ENCODE measurements around the gene KCNAB1. TPM values are rescaled to one million over a fixed set of nuclear protein-coding genes. Genes with fewer than 3 reads are reported as not detected.

The KCNAB1 gene
- polyA plus RNA-seq, 1 donor, result 2.5 TPM

DNA sequence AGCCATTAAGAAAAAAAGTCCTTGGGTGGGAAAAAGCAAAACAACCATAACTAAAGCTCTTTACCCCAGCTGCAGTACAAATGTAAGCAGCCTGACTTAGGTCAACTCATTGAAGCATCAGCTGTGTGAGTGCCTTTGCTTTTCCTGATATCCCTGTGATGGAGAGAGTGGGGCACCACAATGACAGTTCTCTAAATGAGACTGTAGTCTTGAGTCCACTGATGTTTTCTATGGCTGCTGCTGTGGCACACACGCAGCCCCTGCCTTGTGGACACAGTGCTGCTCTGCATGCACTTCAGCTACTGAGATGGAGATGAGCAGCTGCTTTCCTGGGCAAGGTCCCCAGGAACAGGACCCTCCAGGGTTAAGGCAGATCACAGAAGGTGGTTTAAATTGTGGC is 173.2 kb downstream of the KCNAB1 start:
- no peak overlapping the region for H3K27ac ChIP-seq (ENCODE audit: low read length)
- no peaks in the 10 kb centered on the region for H3K9me3 ChIP-seq (ENCODE audit: control insufficient read depth, low read depth, low read length)
- H3K36me3 ChIP-seq (ENCODE audit: control insufficient read depth, insufficient read depth, low read length), result no peaks in the 10 kb centered on the region
- H3K4me1 ChIP-seq (ENCODE audit: control insufficient read depth, insufficient read depth, low read length), result no peaks in the 10 kb centered on the region
- peaks cover 42% of the 10 kb centered on the region for H3K27me3 ChIP-seq (ENCODE audit: control insufficient read depth, insufficient read depth, low read length)
- WGBS (ENCODE audit: insufficient coverage, low lambda C conversion rate), result no CpG with 5 or more reads among the region's 1 CpG
- DNase-seq, result no peak
- no peak overlapping the region for H3K4me3 ChIP-seq (ENCODE audit: low read length)

DNA sequence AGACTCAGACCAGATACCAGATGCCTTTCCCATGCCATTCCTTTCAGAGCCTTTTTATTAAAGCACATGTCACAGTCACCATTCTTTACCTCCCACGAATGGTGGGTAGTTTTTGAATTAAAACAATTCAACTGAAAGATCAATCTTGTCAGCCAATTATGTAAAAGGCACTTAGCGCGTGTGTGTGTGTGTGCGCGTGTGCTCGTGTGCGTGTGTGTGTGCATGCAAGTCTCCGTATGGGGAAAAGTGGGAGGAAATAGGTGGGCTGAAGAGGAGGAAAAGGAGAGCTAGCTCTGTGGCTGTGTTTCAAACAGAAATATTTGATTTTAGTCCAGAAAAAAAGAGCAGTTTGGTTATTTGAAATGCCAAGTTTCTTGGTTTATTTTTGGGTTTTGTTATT is 177.2 kb downstream of the KCNAB1 start:
- H3K9me3 ChIP-seq (ENCODE audit: control insufficient read depth, low read depth, low read length), result no peaks in the 10 kb centered on the region
- no peak overlapping the region for H3K4me3 ChIP-seq (ENCODE audit: low read length)
- DNase-seq, result no peak
- WGBS (ENCODE audit: insufficient coverage, low lambda C conversion rate), result 83% methylated on average over 1 of the region's 8 CpGs
- H3K4me1 ChIP-seq (ENCODE audit: control insufficient read depth, insufficient read depth, low read length), result no peaks in the 10 kb centered on the region
- no peaks in the 10 kb centered on the region for H3K36me3 ChIP-seq (ENCODE audit: control insufficient read depth, insufficient read depth, low read length)
- peaks cover 7% of the 10 kb centered on the region for H3K27me3 ChIP-seq (ENCODE audit: control insufficient read depth, insufficient read depth, low read length)
- H3K27ac ChIP-seq (ENCODE audit: low read length), result no peak overlapping the region

- no peaks in the 10 kb centered on the region for H3K36me3 ChIP-seq (ENCODE audit: control insufficient read depth, insufficient read depth, low read length)
- no peak for DNase-seq
- no peak overlapping the region for H3K27ac ChIP-seq (ENCODE audit: low read length)
- WGBS (ENCODE audit: insufficient coverage, low lambda C conversion rate), result no CpG with 5 or more reads among the region's 6 CpGs
- H3K27me3 ChIP-seq (ENCODE audit: control insufficient read depth, insufficient read depth, low read length), result peaks cover 5% of the 10 kb centered on the region
- H3K4me3 ChIP-seq (ENCODE audit: low read length), result no peak overlapping the region
- no peaks in the 10 kb centered on the region for H3K9me3 ChIP-seq (ENCODE audit: control insufficient read depth, low read depth, low read length)
- no peaks in the 10 kb centered on the region for H3K4me1 ChIP-seq (ENCODE audit: control insufficient read depth, insufficient read depth, low read length)
These were observed 177.6 kb downstream of the KCNAB1 start for GRCh38 chr3:156298014-156298413.

- no CpG with 5 or more reads among the region's 2 CpGs for WGBS (ENCODE audit: insufficient coverage, low lambda C conversion rate)
- Histone ChIP-seq H3K36me3 (ENCODE audit: control insufficient read depth, insufficient read depth, low read length) (no peaks in the 10 kb centered on the region), H3K4me1 (ENCODE audit: control insufficient read depth, insufficient read depth, low read length) (no peaks in the 10 kb centered on the region), H3K27me3 (ENCODE audit: control insufficient read depth, insufficient read depth, low read length) (no peaks in the 10 kb centered on the region), H3K27ac (ENCODE audit: low read length) (no peak overlapping the region), H3K9me3 (ENCODE audit: control insufficient read depth, low read depth, low read length) (no peaks in the 10 kb centered on the region), H3K4me3 (ENCODE audit: low read length) (no peak overlapping the region)
- peak in 1 of 2 donors; percentile 8 for DNase-seq
These were observed 178.6 kb downstream of the KCNAB1 start for GRCh38 chr3:156298938-156299337.

- 100% methylated on average over 1 of the region's 2 CpGs for WGBS (ENCODE audit: insufficient coverage, low lambda C conversion rate)
- Histone ChIP-seq H3K27me3 (ENCODE audit: control insufficient read depth, insufficient read depth, low read length) (no peaks in the 10 kb centered on the region), H3K4me1 (ENCODE audit: control insufficient read depth, insufficient read depth, low read length) (no peaks in the 10 kb centered on the region), H3K4me3 (ENCODE audit: low read length) (no peak overlapping the region), H3K27ac (ENCODE audit: low read length) (no peak overlapping the region), H3K9me3 (ENCODE audit: control insufficient read depth, low read depth, low read length) (no peaks in the 10 kb centered on the region), H3K36me3 (ENCODE audit: control insufficient read depth, insufficient read depth, low read length) (no peaks in the 10 kb centered on the region)
- no peak for DNase-seq
These were observed 179.2 kb downstream of the KCNAB1 start for GRCh38 chr3:156299569-156299968.

DNA sequence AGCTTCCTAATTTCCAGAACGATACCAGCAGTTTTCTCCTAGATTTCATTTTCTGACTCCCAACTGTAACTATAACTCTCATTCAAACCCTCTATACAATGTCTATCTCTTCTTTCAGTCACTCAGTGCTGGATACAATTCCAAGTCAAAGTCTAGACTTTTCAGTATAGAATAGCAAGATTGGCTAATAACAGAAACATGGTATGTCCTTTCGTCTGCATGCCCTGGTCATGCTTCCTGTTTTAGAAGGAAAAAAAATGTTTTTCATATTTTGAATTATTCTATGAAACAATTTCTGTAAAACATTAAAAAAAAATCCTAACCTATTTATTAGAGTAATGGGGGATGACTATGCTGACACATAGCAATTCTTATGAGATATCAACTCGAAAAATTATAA is 180.0 kb downstream of the KCNAB1 start:
- WGBS (ENCODE audit: insufficient coverage, low lambda C conversion rate), result 100% methylated on average over 2 of the region's 3 CpGs
- H3K27me3 ChIP-seq (ENCODE audit: control insufficient read depth, insufficient read depth, low read length), result no peaks in the 10 kb centered on the region
- no peak overlapping the region for H3K4me3 ChIP-seq (ENCODE audit: low read length)
- H3K9me3 ChIP-seq (ENCODE audit: control insufficient read depth, low read depth, low read length), result no peaks in the 10 kb centered on the region
- no peaks in the 10 kb centered on the region for H3K4me1 ChIP-seq (ENCODE audit: control insufficient read depth, insufficient read depth, low read length)
- no peak overlapping the region for H3K27ac ChIP-seq (ENCODE audit: low read length)
- H3K36me3 ChIP-seq (ENCODE audit: control insufficient read depth, insufficient read depth, low read length), result no peaks in the 10 kb centered on the region
- DNase-seq, result no peak

- DNase-seq, result no peak
- H3K27ac ChIP-seq (ENCODE audit: low read length), result no peak overlapping the region
- H3K4me3 ChIP-seq (ENCODE audit: low read length), result no peak overlapping the region
- H3K4me1 ChIP-seq (ENCODE audit: control insufficient read depth, insufficient read depth, low read length), result no peaks in the 10 kb centered on the region
- no peaks in the 10 kb centered on the region for H3K9me3 ChIP-seq (ENCODE audit: control insufficient read depth, low read depth, low read length)
- no peaks in the 10 kb centered on the region for H3K27me3 ChIP-seq (ENCODE audit: control insufficient read depth, insufficient read depth, low read length)
- no peaks in the 10 kb centered on the region for H3K36me3 ChIP-seq (ENCODE audit: control insufficient read depth, insufficient read depth, low read length)
- WGBS (ENCODE audit: insufficient coverage, low lambda C conversion rate), result 81% methylated on average over 3 of the region's 6 CpGs
These were observed 180.8 kb downstream of the KCNAB1 start for GRCh38 chr3:156300929-156301840.

GRCh38 chr3:156303001-156303707 is 182.8 kb downstream of the KCNAB1 start:
- no peaks in the 10 kb centered on the region for H3K27me3 ChIP-seq (ENCODE audit: control insufficient read depth, insufficient read depth, low read length)
- no peaks in the 10 kb centered on the region for H3K4me1 ChIP-seq (ENCODE audit: control insufficient read depth, insufficient read depth, low read length)
- H3K27ac ChIP-seq (ENCODE audit: low read length), result no peak overlapping the region
- WGBS (ENCODE audit: insufficient coverage, low lambda C conversion rate), result 40% methylated on average over 1 of the region's 1 CpG
- no peaks in the 10 kb centered on the region for H3K9me3 ChIP-seq (ENCODE audit: control insufficient read depth, low read depth, low read length)
- no peaks in the 10 kb centered on the region for H3K36me3 ChIP-seq (ENCODE audit: control insufficient read depth, insufficient read depth, low read length)
- H3K4me3 ChIP-seq (ENCODE audit: low read length), result no peak overlapping the region
- no peak for DNase-seq

DNA sequence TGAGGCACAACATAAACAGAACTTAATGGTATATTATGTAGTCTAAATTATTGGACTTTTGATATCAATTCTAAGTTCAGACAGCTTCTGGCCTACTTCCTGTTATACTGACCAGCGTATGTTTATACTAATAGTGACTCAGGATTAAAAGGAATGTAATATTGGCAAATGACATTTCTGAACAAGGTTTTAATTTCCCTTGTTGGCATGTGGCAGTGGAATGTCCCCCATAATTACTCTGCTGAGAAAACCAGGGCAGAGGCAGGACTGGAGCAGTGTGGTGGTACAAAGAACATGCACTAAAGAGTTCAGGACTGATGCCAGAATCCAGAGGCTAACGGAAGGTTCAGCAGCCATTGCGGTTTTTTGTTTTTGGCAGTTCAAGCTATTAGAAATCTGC is 184.0 kb downstream of the KCNAB1 start:
- DNase-seq, result no peak
- H3K9me3 ChIP-seq (ENCODE audit: control insufficient read depth, low read depth, low read length), result no peaks in the 10 kb centered on the region
- no peak overlapping the region for H3K27ac ChIP-seq (ENCODE audit: low read length)
- H3K27me3 ChIP-seq (ENCODE audit: control insufficient read depth, insufficient read depth, low read length), result no peaks in the 10 kb centered on the region
- H3K4me3 ChIP-seq (ENCODE audit: low read length), result no peak overlapping the region
- no peaks in the 10 kb centered on the region for H3K36me3 ChIP-seq (ENCODE audit: control insufficient read depth, insufficient read depth, low read length)
- no peaks in the 10 kb centered on the region for H3K4me1 ChIP-seq (ENCODE audit: control insufficient read depth, insufficient read depth, low read length)
- WGBS (ENCODE audit: insufficient coverage, low lambda C conversion rate), result no CpG with 5 or more reads among the region's 3 CpGs

- H3K36me3 ChIP-seq (ENCODE audit: control insufficient read depth, insufficient read depth, low read length), result no peaks in the 10 kb centered on the region
- H3K27me3 ChIP-seq (ENCODE audit: control insufficient read depth, insufficient read depth, low read length), result no peaks in the 10 kb centered on the region
- H3K27ac ChIP-seq (ENCODE audit: low read length), result no peak overlapping the region
- H3K4me1 ChIP-seq (ENCODE audit: control insufficient read depth, insufficient read depth, low read length), result no peaks in the 10 kb centered on the region
- no peaks in the 10 kb centered on the region for H3K9me3 ChIP-seq (ENCODE audit: control insufficient read depth, low read depth, low read length)
- DNase-seq, result no peak
- no CpG with 5 or more reads among the region's 1 CpG for WGBS (ENCODE audit: insufficient coverage, low lambda C conversion rate)
- H3K4me3 ChIP-seq (ENCODE audit: low read length), result no peak overlapping the region
These were observed 185.3 kb downstream of the KCNAB1 start for GRCh38 chr3:156305672-156306071.

All from large intestine (tissue), 3 donors.